BLaER1 (cell line): Measurements from ENCODE around the gene PTPRE.
"Not testable (repeated sequence)": the region's sequence is repeated elsewhere in the genome, so short reads cannot be mapped to it uniquely, and the experiment has no call there.

Experiments used
- H3K27ac ChIP-seq: shearing (Covaris generic); formaldehyde crosslinking; 2 replicates; pipeline ENCODE4 v1.8.1; 2022
- H3K27me3 ChIP-seq: shearing (Covaris generic); formaldehyde crosslinking; 2 replicates; pipeline ENCODE4 v1.8.1; 2022
- H3K36me3 ChIP-seq: shearing (Covaris generic); formaldehyde crosslinking; 2 replicates; pipeline ENCODE4 v1.8.1; 2022
- H3K4me1 ChIP-seq: shearing (Covaris generic); formaldehyde crosslinking; 2 replicates; pipeline ENCODE4 v1.8.1; 2022
- H3K4me2 ChIP-seq: shearing (Covaris generic); formaldehyde crosslinking; 2 replicates; pipeline ENCODE4 v1.8.1; 2022
- H3K4me3 ChIP-seq: shearing (Covaris generic); formaldehyde crosslinking; 2 replicates; pipeline ENCODE4 v1.8.1; 2022
- H3K9ac ChIP-seq: shearing (Covaris generic); formaldehyde crosslinking; 2 replicates; pipeline ENCODE4 v1.8.1; 2022
- H3K9me3 ChIP-seq: shearing (Covaris generic); formaldehyde crosslinking; 2 replicates; pipeline ENCODE4 v1.8.1; 2022
- H4K20me1 ChIP-seq: shearing (Covaris generic); formaldehyde crosslinking; 2 replicates; pipeline ENCODE4 v1.8.1; 2022
- Cebpa-rat ChIP-seq: shearing (Covaris generic); IDR thresholded peaks from 2 replicates; pipeline ENCODE4 v1.8.1; 2022

Gene PTPRE

DNA sequence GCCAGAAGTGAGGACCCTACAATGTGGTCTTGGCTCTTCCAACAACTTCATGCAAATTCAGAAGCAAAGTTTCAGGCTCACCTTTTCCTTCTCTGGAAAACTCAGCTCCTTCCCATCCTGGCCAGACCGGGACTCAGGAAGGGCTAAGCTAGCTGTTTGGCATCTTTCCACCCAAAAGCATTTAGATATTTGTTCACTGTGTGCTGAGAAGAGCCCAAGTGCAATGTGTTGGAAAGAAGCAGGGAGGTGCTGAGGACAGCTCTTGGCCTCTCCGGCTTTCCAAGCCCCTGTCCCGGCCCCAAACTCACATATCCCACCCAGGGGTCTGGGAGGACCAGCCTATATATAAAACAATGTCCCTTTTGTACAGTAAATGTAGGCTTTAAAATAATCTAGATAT is 174.8 kb downstream of the PTPRE start:
- H3K9ac ChIP-seq = no peak overlapping the region
- peaks cover 10% of the 10 kb centered on the region for H3K4me1 ChIP-seq
- H4K20me1 ChIP-seq = peaks cover 48% of the 10 kb centered on the region
- H3K27me3 ChIP-seq = no peaks in the 10 kb centered on the region
- TF ChIP-seq Cebpa-rat = no peak
- H3K4me3 ChIP-seq = no peak overlapping the region
- H3K4me2 ChIP-seq = no peak overlapping the region
- H3K27ac ChIP-seq = no peak overlapping the region
- H3K36me3 ChIP-seq = peaks cover 78% of the 10 kb centered on the region
- no peaks in the 10 kb centered on the region for H3K9me3 ChIP-seq

DNA sequence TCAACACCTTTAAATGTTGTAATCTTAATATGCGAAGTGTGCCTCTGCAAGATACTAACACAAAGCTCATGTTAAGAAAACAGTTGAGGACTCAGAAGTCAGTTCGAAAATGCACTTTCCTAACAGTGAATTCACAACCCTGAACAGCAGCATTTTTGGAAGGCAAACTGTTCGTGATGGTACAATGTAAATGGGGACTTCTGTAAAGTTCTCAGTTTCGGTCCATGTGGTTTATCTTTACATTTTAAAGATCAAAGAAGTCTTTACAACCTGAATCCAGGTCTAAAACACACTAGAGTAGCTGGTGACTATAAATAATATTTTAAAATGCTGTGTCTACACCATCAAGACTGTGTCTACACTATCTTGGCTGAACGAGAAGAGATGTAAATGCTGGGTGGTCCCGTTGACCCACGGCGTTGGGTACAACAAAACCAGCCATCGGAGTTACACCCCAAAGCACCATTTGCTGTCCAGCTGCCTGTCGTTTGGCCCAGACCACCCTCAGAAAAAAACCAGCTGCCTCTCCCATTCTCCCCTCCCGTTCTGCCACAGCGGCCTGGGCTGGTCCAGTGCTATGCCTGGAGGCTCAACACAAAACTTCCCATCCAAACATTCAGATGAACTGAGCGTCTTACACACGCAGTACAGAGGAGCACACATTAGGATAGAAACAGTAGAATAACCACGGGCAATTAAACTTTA is 176.4 kb downstream of the PTPRE start:
- Histone ChIP-seq H3K27me3 (no peaks in the 10 kb centered on the region), H3K9me3 (no peaks in the 10 kb centered on the region), H3K27ac (no peak overlapping the region), H3K36me3 (peaks cover 62% of the 10 kb centered on the region), H3K9ac (no peak overlapping the region), H3K4me2 (no peak overlapping the region), H4K20me1 (peaks cover 32% of the 10 kb centered on the region), H3K4me3 (no peak overlapping the region), H3K4me1 (peaks cover 18% of the 10 kb centered on the region)
- no peak for TF ChIP-seq Cebpa-rat

DNA sequence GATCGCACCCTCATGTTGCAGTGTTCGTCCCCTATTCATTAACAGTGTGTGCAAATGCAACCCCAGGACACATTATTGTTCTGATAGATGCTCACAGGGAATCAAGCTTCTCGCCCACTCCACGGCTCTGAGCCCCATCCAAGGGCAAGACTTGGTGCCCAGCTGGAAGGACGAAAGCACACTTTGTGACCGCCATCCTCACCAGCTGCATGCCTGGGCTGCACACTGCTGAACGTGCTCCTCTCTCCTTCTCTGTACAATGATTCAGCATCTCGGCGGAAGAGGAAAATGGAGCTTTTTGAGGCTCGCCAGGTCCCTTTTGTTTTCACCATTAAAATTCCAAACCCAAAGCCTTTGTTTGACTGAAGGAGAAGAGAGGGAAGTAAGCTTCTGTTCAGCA is 177.5 kb downstream of the PTPRE start:
- H3K4me2 ChIP-seq = no peak overlapping the region
- no peak overlapping the region for H3K4me3 ChIP-seq
- TF ChIP-seq Cebpa-rat = no peak
- H3K27me3 ChIP-seq = no peaks in the 10 kb centered on the region
- H3K27ac ChIP-seq = no peak overlapping the region
- H4K20me1 ChIP-seq = peaks cover 23% of the 10 kb centered on the region; the same call in 1 of the 2 replicates
- H3K36me3 ChIP-seq = peaks cover 52% of the 10 kb centered on the region
- H3K4me1 ChIP-seq = peaks cover 18% of the 10 kb centered on the region
- no peak overlapping the region for H3K9ac ChIP-seq
- no peaks in the 10 kb centered on the region for H3K9me3 ChIP-seq

GRCh38 chr10:128084991-128085390 is 178.1 kb downstream of the PTPRE start:
- no peaks in the 10 kb centered on the region for H3K27me3 ChIP-seq
- no peak overlapping the region for H3K4me3 ChIP-seq
- peaks cover 18% of the 10 kb centered on the region for H3K4me1 ChIP-seq
- peaks cover 46% of the 10 kb centered on the region for H3K36me3 ChIP-seq
- no peak overlapping the region for H3K4me2 ChIP-seq
- H3K9ac ChIP-seq = no peak overlapping the region
- no peak for TF ChIP-seq Cebpa-rat
- no peak overlapping the region for H3K27ac ChIP-seq
- H3K9me3 ChIP-seq = no peaks in the 10 kb centered on the region
- H4K20me1 ChIP-seq = peaks cover 16% of the 10 kb centered on the region; the same call in 1 of the 2 replicates

GRCh38 chr10:128086003-128086863 is 179.3 kb downstream of the PTPRE start:
- peak overlapping the region; percentile 2; the same call in 1 of the 2 replicates for H3K4me2 ChIP-seq
- no peaks in the 10 kb centered on the region for H3K27me3 ChIP-seq
- H4K20me1 ChIP-seq = peaks cover 5% of the 10 kb centered on the region; the same call in 1 of the 2 replicates
- no peak for TF ChIP-seq Cebpa-rat
- no peak overlapping the region for H3K9ac ChIP-seq
- H3K4me3 ChIP-seq = no peak overlapping the region
- H3K27ac ChIP-seq = no peak overlapping the region
- no peaks in the 10 kb centered on the region for H3K9me3 ChIP-seq
- H3K36me3 ChIP-seq = peaks cover 33% of the 10 kb centered on the region
- H3K4me1 ChIP-seq = peaks cover 18% of the 10 kb centered on the region

DNA sequence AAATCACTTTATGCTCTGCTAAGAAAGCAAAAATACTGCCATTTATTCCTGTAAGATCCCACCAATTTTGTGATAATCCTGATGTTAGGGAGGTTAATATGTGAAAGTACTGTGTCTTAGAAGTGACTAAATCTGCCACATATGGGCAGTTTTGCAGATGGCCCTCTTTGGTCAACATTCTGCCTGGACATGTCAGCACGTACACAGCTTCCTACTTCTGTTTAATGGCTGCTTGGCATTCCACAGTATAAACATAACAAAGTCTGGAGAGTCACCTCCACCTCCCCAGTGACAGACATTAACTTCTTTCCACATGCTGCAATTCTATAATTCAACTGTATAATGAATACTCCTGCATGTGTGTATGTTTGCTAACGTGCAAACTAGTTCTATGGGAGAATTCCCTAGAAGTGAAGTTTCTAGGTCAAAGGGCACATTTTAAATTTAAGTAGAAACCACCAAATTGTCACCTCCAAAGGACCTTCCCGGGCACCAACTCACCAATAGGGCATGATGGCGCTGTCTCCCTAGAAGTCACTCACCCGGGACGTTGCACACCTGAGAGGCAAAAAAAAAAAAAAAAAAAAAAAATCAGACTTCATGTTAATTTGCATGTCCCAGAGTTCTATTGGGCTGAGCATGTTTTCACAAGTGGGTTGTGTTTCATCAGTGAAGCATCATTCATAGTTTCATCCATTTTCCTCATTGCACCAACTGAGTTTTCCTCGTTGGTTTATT is 180.4 kb downstream of the PTPRE start:
- Histone ChIP-seq H3K9ac (no peak overlapping the region), H3K27ac (no peak overlapping the region), H3K4me1 (peaks cover 18% of the 10 kb centered on the region), H3K36me3 (peaks cover 22% of the 10 kb centered on the region), H3K9me3 (no peaks in the 10 kb centered on the region), H4K20me1 (0 out of 2 replicates have a peak, but pooled peaks cover 5% of the 10 kb centered on the region), H3K27me3 (no peaks in the 10 kb centered on the region), H3K4me3 (no peak overlapping the region), H3K4me2 (no peak overlapping the region)
- TF ChIP-seq Cebpa-rat = no peak

DNA sequence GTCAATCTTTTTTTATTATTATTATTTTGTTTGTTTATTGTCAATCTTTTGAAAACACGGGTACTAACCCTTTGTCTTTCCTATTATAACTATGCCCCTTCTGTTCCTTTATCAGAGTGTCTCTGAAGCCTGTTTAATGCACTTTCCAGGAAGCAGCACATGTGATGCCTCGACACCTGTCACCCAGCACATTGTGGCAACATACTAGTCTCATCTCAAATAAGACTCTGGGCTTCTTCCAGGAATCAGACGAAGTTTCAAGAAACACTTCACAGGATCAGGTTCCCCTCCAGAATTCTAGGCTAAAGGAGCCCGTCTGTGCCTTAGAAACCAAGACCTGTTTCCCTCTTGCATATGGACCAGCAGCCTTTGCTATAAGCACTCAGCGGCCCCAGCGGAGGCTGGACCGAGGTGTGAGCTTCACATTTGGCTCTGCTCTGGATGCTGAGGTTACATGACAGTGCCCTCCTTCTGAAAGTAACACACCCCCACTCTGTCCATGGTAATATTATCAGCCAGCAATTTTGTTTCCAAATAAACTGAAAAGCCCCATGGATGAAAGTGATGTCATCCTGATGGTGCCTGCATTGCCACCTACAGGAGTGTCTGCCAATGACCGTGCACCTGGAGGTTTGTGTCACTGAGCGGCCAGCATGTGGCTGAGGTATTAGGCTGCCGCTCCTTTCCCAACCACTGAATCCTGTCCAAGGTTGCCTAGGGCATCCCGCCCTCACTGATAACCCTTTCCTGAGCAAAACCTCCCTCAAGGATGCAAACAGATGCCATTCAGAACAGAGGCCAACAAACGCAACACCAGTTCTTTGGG is 181.2 kb downstream of the PTPRE start:
- Histone ChIP-seq H3K27ac (no peak overlapping the region), H3K9me3 (no peaks in the 10 kb centered on the region), H3K4me3 (no peak overlapping the region), H3K36me3 (peaks cover 19% of the 10 kb centered on the region), H3K4me1 (peaks cover 18% of the 10 kb centered on the region), H3K4me2 (no peak overlapping the region), H4K20me1 (0 out of 2 replicates have a peak, but pooled peaks cover 5% of the 10 kb centered on the region), H3K9ac (no peak overlapping the region), H3K27me3 (no peaks in the 10 kb centered on the region)
- TF ChIP-seq Cebpa-rat = no peak

DNA sequence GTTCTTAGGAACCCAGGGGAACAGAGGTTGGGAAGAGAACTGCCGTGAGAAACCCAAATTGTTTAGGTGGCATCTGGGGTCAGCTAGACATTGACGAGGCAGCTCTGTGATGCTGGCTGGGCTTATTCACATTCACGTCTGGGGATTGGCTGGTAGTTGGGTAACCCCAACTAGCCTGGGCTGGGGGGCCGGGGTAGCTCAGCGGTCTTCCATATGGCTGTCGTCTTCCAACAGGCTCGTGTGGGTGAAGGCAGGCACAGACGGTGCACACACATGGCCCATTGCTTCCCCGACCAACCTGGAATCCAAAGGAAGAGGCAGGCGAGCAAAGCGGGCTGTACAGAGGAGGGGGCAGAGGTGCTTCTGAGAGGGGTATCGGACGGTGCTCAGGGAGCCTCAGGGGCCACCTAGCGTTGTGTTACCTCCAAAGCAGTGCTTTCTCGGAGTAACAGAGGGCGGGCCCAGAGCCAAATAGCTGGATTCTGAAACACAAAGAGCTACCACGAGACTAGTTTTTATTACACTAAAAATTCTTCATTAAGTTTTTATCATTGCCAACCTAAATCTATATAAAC is 184.8 kb downstream of the PTPRE start:
- H3K36me3 ChIP-seq = peaks cover 17% of the 10 kb centered on the region
- H3K27me3 ChIP-seq = no peaks in the 10 kb centered on the region
- no peaks in the 10 kb centered on the region for H3K9me3 ChIP-seq
- peaks cover 17% of the 10 kb centered on the region; the same call in 1 of the 2 replicates for H4K20me1 ChIP-seq
- H3K4me1 ChIP-seq = peaks cover 23% of the 10 kb centered on the region
- no peak overlapping the region for H3K9ac ChIP-seq
- no peak overlapping the region for H3K4me3 ChIP-seq
- H3K4me2 ChIP-seq = no peak overlapping the region
- H3K27ac ChIP-seq = no peak overlapping the region
- no peak for TF ChIP-seq Cebpa-rat

DNA sequence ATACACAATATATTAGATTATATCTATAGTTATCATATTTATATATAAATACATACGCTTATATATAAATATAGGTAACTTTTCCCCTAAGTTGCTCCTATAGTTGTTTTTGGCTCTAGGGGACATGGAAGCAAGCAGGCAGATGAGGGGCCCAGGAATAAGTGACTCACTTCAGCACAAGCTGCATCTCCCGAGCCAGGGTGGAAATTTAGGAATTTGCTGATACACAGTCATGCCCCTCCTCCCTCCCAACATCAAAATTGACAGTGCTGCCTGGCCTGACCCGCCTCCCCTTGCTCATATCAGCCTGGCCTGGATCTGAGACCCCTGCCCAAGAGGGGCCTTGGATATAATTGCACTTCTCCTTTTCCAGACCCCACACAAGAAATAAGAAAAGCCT is 185.6 kb downstream of the PTPRE start:
- peaks cover 24% of the 10 kb centered on the region for H3K36me3 ChIP-seq
- no peaks in the 10 kb centered on the region for H3K27me3 ChIP-seq
- H3K9me3 ChIP-seq = no peaks in the 10 kb centered on the region
- no peak for TF ChIP-seq Cebpa-rat
- H3K27ac ChIP-seq = no peak overlapping the region
- peaks cover 22% of the 10 kb centered on the region for H3K4me1 ChIP-seq
- no peak overlapping the region for H3K9ac ChIP-seq
- H4K20me1 ChIP-seq = peaks cover 25% of the 10 kb centered on the region; the same call in 1 of the 2 replicates
- H3K4me2 ChIP-seq = no peak overlapping the region
- H3K4me3 ChIP-seq = no peak overlapping the region

- not testable (repeated sequence) for H3K27ac ChIP-seq, H3K9me3 ChIP-seq, H3K4me2 ChIP-seq, H3K4me3 ChIP-seq, H3K9ac ChIP-seq, H3K27me3 ChIP-seq
- Histone ChIP-seq H4K20me1 (peaks cover 44% of the 10 kb centered on the region), H3K4me1 (peaks cover 25% of the 10 kb centered on the region), H3K36me3 (peaks cover 45% of the 10 kb centered on the region)
These were observed 187.7 kb downstream of the PTPRE start for GRCh38 chr10:128094596-128094995.
